ENCODE measurements around the gene EYA2. TPM values are rescaled to one million over a fixed set of nuclear protein-coding genes. Genes with fewer than 3 reads are reported as not detected.

The EYA2 gene
- polyA plus RNA-seq, 1 donor (not counting 4 experiments of a cell fraction or from before 2014, with no cell fraction given): not detected

GRCh38 chr20:46979603-46980241, 85.1 kb downstream of the EYA2 start:
- DNase-seq (ENCODE audit: low read depth, low spot score) (no peak), FAIRE-seq (no peak)
- no peak overlapping the region for H3K9ac ChIP-seq (ENCODE audit: control insufficient read depth, extremely low read depth, insufficient read depth, low read length)
- H3K4me1 ChIP-seq (ENCODE audit: control insufficient read depth, extremely low read depth, insufficient read depth, low read length): peaks cover 4% of the 10 kb centered on the region
- no peaks in the 10 kb centered on the region for H3K9me1 ChIP-seq (ENCODE audit: control insufficient read depth, extremely low read depth, insufficient read depth, low read length)
- H3K79me2 ChIP-seq (ENCODE audit: control insufficient read depth, insufficient read depth, low read length): no peaks in the 10 kb centered on the region
- no peak overlapping the region for H2AFZ ChIP-seq (ENCODE audit: control insufficient read depth, low read length)
- no peaks in the 10 kb centered on the region for H3K9me3 ChIP-seq (ENCODE audit: control insufficient read depth, low read depth, low read length)
- H4K20me1 ChIP-seq (ENCODE audit: control insufficient read depth, extremely low read depth, insufficient read depth, low read length): no peaks in the 10 kb centered on the region
- H3K4me2 ChIP-seq (ENCODE audit: control insufficient read depth, extremely low read depth, insufficient read depth, low read depth, low read length): no peak overlapping the region
- no peak for TF ChIP-seq CTCF (optimal IDR thresholded peaks at IDR 0.05 in 1 of 3, IDR thresholded peaks at IDR 0.05 in 1 of 3, conservative IDR thresholded peaks at IDR 0.05 in 1 of 3; ENCODE audit: extremely low read depth in 1 of 3, insufficient read depth in 2 of 3, low read length in 3 of 3)
- no peaks in the 10 kb centered on the region for H3K27me3 ChIP-seq (ENCODE audit: control insufficient read depth, extremely low read depth, insufficient read depth, low read length)
- H3K4me3 ChIP-seq (ENCODE audit: control insufficient read depth in 2 of 3, extremely low read depth in 1 of 3, insufficient read depth in 2 of 3, low read depth in 1 of 3, low read length in 3 of 3): no peak overlapping the region
- no peak overlapping the region for H3K27ac ChIP-seq (ENCODE audit: control insufficient read depth, insufficient read depth, low read length)
- no peaks in the 10 kb centered on the region for H3K36me3 ChIP-seq (ENCODE audit: control insufficient read depth in 2 of 2, extremely low read depth in 1 of 2, insufficient read depth in 2 of 2, low read length in 2 of 2)
- dilution Hi-C loops (cut with MboI; ENCODE audit: extremely low pct_ligation_motif_present, low sequenced_read_pairs): no loop called here

DNA sequence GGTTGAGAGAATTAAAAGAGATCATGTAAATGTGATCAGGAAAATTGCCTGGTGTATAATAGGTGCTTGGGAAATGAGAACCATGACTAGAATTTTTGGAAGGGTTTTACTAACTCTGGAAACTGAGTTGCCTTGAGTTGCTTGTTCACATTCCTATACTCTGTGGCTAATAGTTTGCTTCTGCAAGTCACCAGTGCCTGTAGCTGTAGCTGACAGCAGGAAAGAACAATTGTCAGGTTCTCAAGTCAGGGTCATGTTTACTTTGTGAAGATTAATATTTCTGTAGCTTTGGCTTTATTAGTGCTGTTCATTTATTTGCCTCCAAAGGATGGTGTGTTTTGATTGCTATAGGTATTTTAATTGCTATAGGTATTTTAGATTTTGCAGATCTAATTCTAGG, 86.5 kb downstream of the EYA2 start:
- no peak for FAIRE-seq
- no peaks in the 10 kb centered on the region for H3K36me3 ChIP-seq (ENCODE audit: control insufficient read depth in 2 of 2, extremely low read depth in 1 of 2, insufficient read depth in 2 of 2, low read length in 2 of 2)

More for the DNA sequence above, 86.5 kb downstream of the EYA2 start:
- H3K4me1 ChIP-seq (ENCODE audit: control insufficient read depth, extremely low read depth, insufficient read depth, low read length): no peaks in the 10 kb centered on the region
- H3K27ac ChIP-seq (ENCODE audit: control insufficient read depth, insufficient read depth, low read length): no peak overlapping the region
- H3K27me3 ChIP-seq (ENCODE audit: control insufficient read depth, extremely low read depth, insufficient read depth, low read length): no peaks in the 10 kb centered on the region
- no peak overlapping the region for H3K4me2 ChIP-seq (ENCODE audit: control insufficient read depth, extremely low read depth, insufficient read depth, low read depth, low read length)
- no peak overlapping the region for H3K9ac ChIP-seq (ENCODE audit: control insufficient read depth, extremely low read depth, insufficient read depth, low read length)
- H3K9me1 ChIP-seq (ENCODE audit: control insufficient read depth, extremely low read depth, insufficient read depth, low read length): no peaks in the 10 kb centered on the region
- TF ChIP-seq CTCF (optimal IDR thresholded peaks at IDR 0.05 in 1 of 3, IDR thresholded peaks at IDR 0.05 in 1 of 3, conservative IDR thresholded peaks at IDR 0.05 in 1 of 3; ENCODE audit: extremely low read depth in 1 of 3, insufficient read depth in 2 of 3, low read length in 3 of 3): no peak
- no peak for TF ChIP-seq EZH2 (IDR thresholded peaks at IDR 0.05; ENCODE audit: low read length)
- dilution Hi-C loops (cut with MboI; ENCODE audit: extremely low pct_ligation_motif_present, low sequenced_read_pairs): no loop called here
- no peaks in the 10 kb centered on the region for H4K20me1 ChIP-seq (ENCODE audit: control insufficient read depth, extremely low read depth, insufficient read depth, low read length)
- H3K79me2 ChIP-seq (ENCODE audit: control insufficient read depth, insufficient read depth, low read length): no peaks in the 10 kb centered on the region
- DNase-seq (ENCODE audit: low read depth, low spot score): no peak
- H3K9me3 ChIP-seq (ENCODE audit: control insufficient read depth, low read depth, low read length): no peaks in the 10 kb centered on the region
- no peak overlapping the region for H2AFZ ChIP-seq (ENCODE audit: control insufficient read depth, low read length)
- no peak overlapping the region for H3K4me3 ChIP-seq (ENCODE audit: control insufficient read depth in 2 of 3, extremely low read depth in 1 of 3, insufficient read depth in 2 of 3, low read depth in 1 of 3, low read length in 3 of 3)
